ENCODE measurements around the gene SPNS3. TPM values are rescaled to one million over a fixed set of nuclear protein-coding genes. Genes with fewer than 3 reads are reported as not detected.
A peak's percentile ranks its signal among the peaks of the same experiment; 100 is the strongest.

Gene SPNS3
- total and polyA plus RNA-seq, 2 of the 4 experiments (the other 2 are of a cell fraction) = 0.18 TPM; not detected in 1

- Histone ChIP-seq H3K79me1 (ENCODE audit: low read depth in 1 of 2, low read length in 2 of 2) (no peaks in the 10 kb centered on the region), H4K5ac (ENCODE audit: low read depth, low read length) (no peak overlapping the region), H3K56ac (ENCODE audit: extremely low read depth, insufficient read depth, low read length) (no peak overlapping the region), H3K9ac (ENCODE audit: low read depth, low read length) (no peak overlapping the region), H2BK5ac (ENCODE audit: low read depth, low read length, poor library complexity, severe bottlenecking) (no peak overlapping the region), H3K23ac (ENCODE audit: low read depth, low read length) (no peak overlapping the region), H2AFZ (replicated peaks; ENCODE audit: low read length, poor library complexity) (no peak overlapping the region), H4K8ac (ENCODE audit: low read depth in 2 of 2, low read length in 2 of 2) (no peak overlapping the region), H3K4me3 (ENCODE audit: insufficient read depth, low read depth, low read length) (no peak overlapping the region), H3K4me1 (ENCODE audit: control insufficient read depth, insufficient read depth, low read length) (no peaks in the 10 kb centered on the region), H3K9me1 (ENCODE audit: insufficient read depth, low read length) (no peaks in the 10 kb centered on the region), H3K27ac (ENCODE audit: insufficient read depth, low read length) (no peak overlapping the region), H3K27me3 (ENCODE audit: control insufficient read depth, insufficient read depth, low read length) (peaks cover 30% of the 10 kb centered on the region; the same call in 1 of the 2 replicates), H4K91ac (ENCODE audit: insufficient read depth, low read depth, low read length) (no peak overlapping the region), H3K9me3 (ENCODE audit: control insufficient read depth, insufficient read depth, low read length) (no peaks in the 10 kb centered on the region), H4K20me1 (ENCODE audit: insufficient read depth, low read length) (no peaks in the 10 kb centered on the region), H3K18ac (ENCODE audit: low read depth, low read length) (no peak overlapping the region), H2BK120ac (ENCODE audit: low read depth, low read length) (no peak overlapping the region), H2BK15ac (ENCODE audit: low read depth, low read length) (no peak overlapping the region), H3K4ac (ENCODE audit: low read depth, low read length) (no peak overlapping the region), H2AK5ac (ENCODE audit: low read depth, low read length) (no peak overlapping the region), H3K36me3 (ENCODE audit: control insufficient read depth, insufficient read depth, low read length) (no peaks in the 10 kb centered on the region), H2BK20ac (ENCODE audit: low read depth, low read length) (no peak overlapping the region), H3K14ac (replicated peaks; ENCODE audit: low read depth, low read length) (no peak overlapping the region), H2AK9ac (replicated peaks; ENCODE audit: low read depth, low read length, poor library complexity) (peak overlapping the region; percentile 65), H3K4me2 (ENCODE audit: low read depth, low read length) (no peak overlapping the region)
- intact Hi-C loops (cut with micrococcal nuclease) (no loop called here), dilution Hi-C loops (cut with HindIII; ENCODE audit: low sequenced_read_pairs, unreplicated experiment) (no loop called here), in situ Hi-C loops (cut with MboI; ENCODE audit: low sequenced_read_pairs) (no loop called here)
- POLR2A ChIA-PET (ENCODE audit: unreplicated experiment) = no interaction called here
- BruUV-seq (replicated peaks) = no TSS peak
- CTCF ChIA-PET = no interaction called here
- no peak for TF ChIP-seq MXI1 (IDR thresholded peaks at IDR 0.05; ENCODE audit: borderline replicate concordance, low read depth, low read length)
- TF ChIP-seq MAZ (IDR thresholded peaks at IDR 0.05; ENCODE audit: borderline replicate concordance, low read depth, low read length) = no peak
- TF ChIP-seq NFE2L2 (IDR thresholded peaks at IDR 0.05; ENCODE audit: low read depth, low read length) = no peak
- no peak for TF ChIP-seq FOS (IDR thresholded peaks at IDR 0.05; ENCODE audit: low read depth, low read length)
- no peak for TF ChIP-seq CEBPB (IDR thresholded peaks at IDR 0.05; ENCODE audit: low read depth, low read length)
- TF ChIP-seq RFX5 (IDR thresholded peaks at IDR 0.05; ENCODE audit: low read depth, low read length) = no peak
- TF ChIP-seq CTCF (conservative IDR thresholded peaks at IDR 0.05; ENCODE audit: low read depth, low read length) = no peak
- TF ChIP-seq, protein P1, sequence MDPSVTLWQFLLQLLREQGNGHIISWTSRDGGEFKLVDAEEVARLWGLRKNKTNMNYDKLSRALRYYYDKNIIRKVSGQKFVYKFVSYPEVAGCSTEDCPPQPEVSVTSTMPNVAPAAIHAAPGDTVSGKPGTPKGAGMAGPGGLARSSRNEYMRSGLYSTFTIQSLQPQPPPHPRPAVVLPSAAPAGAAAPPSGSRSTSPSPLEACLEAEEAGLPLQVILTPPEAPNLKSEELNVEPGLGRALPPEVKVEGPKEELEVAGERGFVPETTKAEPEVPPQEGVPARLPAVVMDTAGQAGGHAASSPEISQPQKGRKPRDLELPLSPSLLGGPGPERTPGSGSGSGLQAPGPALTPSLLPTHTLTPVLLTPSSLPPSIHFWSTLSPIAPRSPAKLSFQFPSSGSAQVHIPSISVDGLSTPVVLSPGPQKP (IDR thresholded peaks at IDR 0.05; ENCODE audit: borderline replicate concordance, low read depth, low read length) = no peak
- no peak for TF ChIP-seq BHLHE40 (IDR thresholded peaks at IDR 0.05; ENCODE audit: low read depth, low read length)
- TF ChIP-seq CHD1 (IDR thresholded peaks at IDR 0.05; ENCODE audit: low read depth, low read length) = no peak
- TF ChIP-seq MAFK (IDR thresholded peaks at IDR 0.05; ENCODE audit: low read depth, low read length) = no peak
- no peak for TF ChIP-seq SMC3 (IDR thresholded peaks at IDR 0.05; ENCODE audit: low read depth, low read length)
- TF ChIP-seq, protein P2, sequence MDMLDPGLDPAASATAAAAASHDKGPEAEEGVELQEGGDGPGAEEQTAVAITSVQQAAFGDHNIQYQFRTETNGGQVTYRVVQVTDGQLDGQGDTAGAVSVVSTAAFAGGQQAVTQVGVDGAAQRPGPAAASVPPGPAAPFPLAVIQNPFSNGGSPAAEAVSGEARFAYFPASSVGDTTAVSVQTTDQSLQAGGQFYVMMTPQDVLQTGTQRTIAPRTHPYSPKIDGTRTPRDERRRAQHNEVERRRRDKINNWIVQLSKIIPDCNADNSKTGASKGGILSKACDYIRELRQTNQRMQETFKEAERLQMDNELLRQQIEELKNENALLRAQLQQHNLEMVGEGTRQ (IDR thresholded peaks at IDR 0.05; ENCODE audit: low read depth, low read length) = no peak
- TF ChIP-seq POLR2A (IDR thresholded peaks at IDR 0.05; ENCODE audit: low read depth, low read length) = no peak
- TF ChIP-seq RAD21 (IDR thresholded peaks at IDR 0.05; ENCODE audit: low read length) = no peak
- no peak for TF ChIP-seq RCOR1 (IDR thresholded peaks at IDR 0.05; ENCODE audit: insufficient replicate concordance, low read length)
- ATAC-seq (ENCODE audit: low read depth) = no peak
- DNase-seq = no peak
- WGBS, 2 experiments (ENCODE audit: extremely low coverage in 2 of 2, insufficient read length in 1 of 2) = 78% methylated on average over 9 of the region's 21 CpGs; no CpG with 5 or more reads in 1 of the 2 experiments
These were observed 76.3 kb downstream of the SPNS3 start for GRCh38 chr17:4509923-4510617.

Measured in IMR-90 (cell line).